Hepatocyte (in vitro differentiated cells): ENCODE data around the gene XPO6.

Source experiments
- EZH2 ChIP-seq: fragments of 200-600 bp; sonication (generic); IDR thresholded peaks from 2 replicates; pipeline ENCODE4 v1.6.1; 2016; ENCODE audit warnings: antibody characterized with exemption, mild to moderate bottlenecking, borderline replicate concordance
- EZH2phosphoT487 ChIP-seq: fragments of 200-600 bp; sonication (generic); IDR thresholded peaks from one replicate; pipeline ENCODE4 v1.6.1; 2018; ENCODE audit warnings: antibody characterized with exemption, mild to moderate bottlenecking, low read depth, moderate library complexity; ENCODE audit not compliant: unreplicated experiment, severe bottlenecking
- TF ChIP-seq, protein P1 (sequence below): fragments of 200-600 bp; sonication (generic); IDR thresholded peaks from 2 replicates; pipeline ENCODE4 v1.5.1; 2016; ENCODE audit warnings: antibody characterized with exemption, mild to moderate bottlenecking; ENCODE audit not compliant: poor library complexity

DNA sequence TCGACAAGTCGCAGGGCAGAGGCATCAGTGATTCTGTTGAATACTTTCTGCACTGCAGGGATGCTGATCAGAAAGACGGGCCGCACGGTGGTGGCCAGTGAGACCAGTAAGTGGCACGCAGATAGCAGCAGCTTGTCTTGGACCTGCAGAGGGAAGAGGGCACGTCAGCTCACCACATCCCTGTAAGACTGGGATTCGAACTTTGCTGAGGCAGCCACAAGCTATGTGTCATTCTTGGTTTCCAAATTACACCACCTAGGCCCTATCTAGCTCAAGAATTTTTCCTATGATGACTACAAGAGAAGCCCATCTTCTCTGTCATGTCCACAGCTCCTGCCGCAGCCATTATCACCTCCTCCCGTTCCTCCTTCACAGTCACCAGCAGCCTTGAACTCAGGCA is 98.9 kb downstream of the XPO6 start:
- TF ChIP-seq, protein P1, sequence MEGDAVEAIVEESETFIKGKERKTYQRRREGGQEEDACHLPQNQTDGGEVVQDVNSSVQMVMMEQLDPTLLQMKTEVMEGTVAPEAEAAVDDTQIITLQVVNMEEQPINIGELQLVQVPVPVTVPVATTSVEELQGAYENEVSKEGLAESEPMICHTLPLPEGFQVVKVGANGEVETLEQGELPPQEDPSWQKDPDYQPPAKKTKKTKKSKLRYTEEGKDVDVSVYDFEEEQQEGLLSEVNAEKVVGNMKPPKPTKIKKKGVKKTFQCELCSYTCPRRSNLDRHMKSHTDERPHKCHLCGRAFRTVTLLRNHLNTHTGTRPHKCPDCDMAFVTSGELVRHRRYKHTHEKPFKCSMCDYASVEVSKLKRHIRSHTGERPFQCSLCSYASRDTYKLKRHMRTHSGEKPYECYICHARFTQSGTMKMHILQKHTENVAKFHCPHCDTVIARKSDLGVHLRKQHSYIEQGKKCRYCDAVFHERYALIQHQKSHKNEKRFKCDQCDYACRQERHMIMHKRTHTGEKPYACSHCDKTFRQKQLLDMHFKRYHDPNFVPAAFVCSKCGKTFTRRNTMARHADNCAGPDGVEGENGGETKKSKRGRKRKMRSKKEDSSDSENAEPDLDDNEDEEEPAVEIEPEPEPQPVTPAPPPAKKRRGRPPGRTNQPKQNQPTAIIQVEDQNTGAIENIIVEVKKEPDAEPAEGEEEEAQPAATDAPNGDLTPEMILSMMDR: no peak
- TF ChIP-seq EZH2 (no peak), EZH2phosphoT487 (no peak)
